DOHH2 (cell line): Measurements from ENCODE around the gene C6orf52.
A peak's percentile ranks its signal among the peaks of the same experiment; 100 is the strongest.

Experiments
- H3F3A ChIP-seq: fragments of 200-600 bp; sonication (generic), shearing (Covaris generic); 2 replicates; pipeline ENCODE4 v1.6.0; 2016; ENCODE audit warnings: antibody characterized with exemption, mild to moderate bottlenecking; ENCODE audit not compliant: control insufficient read depth, insufficient read depth
- H3K27ac ChIP-seq: fragments of 200-600 bp; sonication (generic); 2 replicates; pipeline ENCODE4 v1.5.1; 2014; ENCODE audit warnings: low read depth, mild to moderate bottlenecking, low read length, moderate library complexity
- H3K27me3 ChIP-seq: fragments of 200-600 bp; sonication (generic); 2 replicates; pipeline ENCODE4 v1.6.1; 2014; ENCODE audit warnings: mild to moderate bottlenecking, low read length, mixed read lengths; ENCODE audit not compliant: control insufficient read depth
- H3K36me3 ChIP-seq: fragments of 200-600 bp; sonication (generic); 2 replicates; pipeline ENCODE4 v1.6.1; 2014; ENCODE audit warnings: mild to moderate bottlenecking, low read length, moderate library complexity, mixed read lengths; ENCODE audit not compliant: control insufficient read depth
- H3K4me1 ChIP-seq: fragments of 200-600 bp; sonication (generic); 2 replicates; pipeline ENCODE4 v1.6.1; 2014; ENCODE audit warnings: mild to moderate bottlenecking, low read length, mixed read lengths; ENCODE audit not compliant: control insufficient read depth
- H3K4me2 ChIP-seq: fragments of 200-600 bp; sonication (generic); 2 replicates; pipeline ENCODE4 v1.6.0; 2014; ENCODE audit warnings: mild to moderate bottlenecking, low read length, moderate library complexity
- H3K4me3 ChIP-seq: fragments of 200-600 bp; sonication (generic); 2 replicates; pipeline ENCODE4 v1.5.1; 2014; ENCODE audit warnings: mild to moderate bottlenecking, low read length, mixed read lengths
- H3K79me2 ChIP-seq: fragments of 200-600 bp; sonication (generic); 2 replicates; pipeline ENCODE4 v1.6.1; 2014; ENCODE audit warnings: mild to moderate bottlenecking, low read length, mixed read lengths; ENCODE audit not compliant: control insufficient read depth
- H3K9me2 ChIP-seq: fragments of 200-600 bp; sonication (generic); replicated peaks from 2 replicates; pipeline ENCODE4 v1.6.1; 2014; ENCODE audit warnings: mild to moderate bottlenecking, low read length, mixed read lengths; ENCODE audit not compliant: control insufficient read depth
- H3K9me3 ChIP-seq: fragments of 200-600 bp; sonication (generic); 2 replicates; pipeline ENCODE4 v1.6.1; 2014; ENCODE audit warnings: antibody characterized with exemption, low read length, mixed read lengths; ENCODE audit not compliant: control insufficient read depth, insufficient read depth
- H4K20me1 ChIP-seq: fragments of 200-600 bp; sonication (generic); 2 replicates; pipeline ENCODE4 v1.6.0; 2014; ENCODE audit warnings: low read depth, mild to moderate bottlenecking, antibody characterized with exemption, low read length, moderate library complexity; ENCODE audit not compliant: control insufficient read depth, insufficient read depth
- EZH2phosphoT487 ChIP-seq: fragments of 200-600 bp; sonication (generic); IDR thresholded peaks from 2 replicates; pipeline ENCODE4 v1.6.1; 2017; ENCODE audit warnings: borderline replicate concordance, mild to moderate bottlenecking, antibody characterized with exemption, low read length, moderate library complexity, mixed read lengths
- TF ChIP-seq, protein P1 (sequence below): fragments of 200-600 bp; sonication (generic); IDR thresholded peaks from one replicate; pipeline ENCODE4 v1.5.1; 2014; ENCODE audit warnings: antibody characterized with exemption, mild to moderate bottlenecking, low read depth, low read length; ENCODE audit not compliant: poor library complexity, severe bottlenecking

C6orf52 gene

DNA sequence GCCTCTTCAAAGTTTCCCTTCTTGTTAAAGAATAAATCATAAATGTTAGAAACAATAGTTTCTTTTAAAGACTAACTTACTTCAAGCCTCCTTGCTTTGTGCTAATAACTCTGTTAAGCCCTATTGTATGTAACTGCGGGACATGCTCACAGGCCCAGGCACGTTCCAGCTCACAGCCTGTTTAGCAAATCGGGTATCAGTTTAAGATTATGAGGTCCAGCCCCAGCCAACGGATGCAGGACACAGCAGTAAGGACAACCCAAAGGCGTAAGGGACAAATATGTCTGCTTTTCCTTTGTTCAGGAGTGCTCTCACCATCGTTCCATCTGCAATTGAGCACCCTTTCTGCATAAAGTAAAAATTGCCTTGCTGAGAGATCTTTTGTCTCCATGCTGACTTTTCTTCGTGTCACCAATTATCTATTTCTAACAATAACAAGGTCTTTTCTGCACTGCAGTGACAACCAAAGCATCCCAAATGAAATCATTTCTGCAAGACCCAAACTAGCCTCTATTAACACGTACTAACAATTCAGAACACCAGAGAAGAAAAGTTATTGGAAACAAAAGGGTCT is 1.4 kb downstream of the C6orf52 start:
- H4K20me1 ChIP-seq: no peaks in the 10 kb centered on the region
- H3K9me2 ChIP-seq: no peaks in the 10 kb centered on the region
- H3K27ac ChIP-seq: no peak overlapping the region
- H3K9me3 ChIP-seq: no peaks in the 10 kb centered on the region
- peaks cover 21% of the 10 kb centered on the region for H3K36me3 ChIP-seq
- peak overlapping the region; percentile 79 for H3K4me3 ChIP-seq
- H3K4me1 ChIP-seq: peaks cover 21% of the 10 kb centered on the region
- H3K27me3 ChIP-seq: no peaks in the 10 kb centered on the region
- peaks cover 52% of the 10 kb centered on the region for H3K79me2 ChIP-seq
- TF ChIP-seq, protein P1, sequence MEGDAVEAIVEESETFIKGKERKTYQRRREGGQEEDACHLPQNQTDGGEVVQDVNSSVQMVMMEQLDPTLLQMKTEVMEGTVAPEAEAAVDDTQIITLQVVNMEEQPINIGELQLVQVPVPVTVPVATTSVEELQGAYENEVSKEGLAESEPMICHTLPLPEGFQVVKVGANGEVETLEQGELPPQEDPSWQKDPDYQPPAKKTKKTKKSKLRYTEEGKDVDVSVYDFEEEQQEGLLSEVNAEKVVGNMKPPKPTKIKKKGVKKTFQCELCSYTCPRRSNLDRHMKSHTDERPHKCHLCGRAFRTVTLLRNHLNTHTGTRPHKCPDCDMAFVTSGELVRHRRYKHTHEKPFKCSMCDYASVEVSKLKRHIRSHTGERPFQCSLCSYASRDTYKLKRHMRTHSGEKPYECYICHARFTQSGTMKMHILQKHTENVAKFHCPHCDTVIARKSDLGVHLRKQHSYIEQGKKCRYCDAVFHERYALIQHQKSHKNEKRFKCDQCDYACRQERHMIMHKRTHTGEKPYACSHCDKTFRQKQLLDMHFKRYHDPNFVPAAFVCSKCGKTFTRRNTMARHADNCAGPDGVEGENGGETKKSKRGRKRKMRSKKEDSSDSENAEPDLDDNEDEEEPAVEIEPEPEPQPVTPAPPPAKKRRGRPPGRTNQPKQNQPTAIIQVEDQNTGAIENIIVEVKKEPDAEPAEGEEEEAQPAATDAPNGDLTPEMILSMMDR: no peak
- no peak for TF ChIP-seq EZH2phosphoT487
- H3F3A ChIP-seq: peaks cover 4% of the 10 kb centered on the region
- peak overlapping the region; percentile 67 for H3K4me2 ChIP-seq

DNA sequence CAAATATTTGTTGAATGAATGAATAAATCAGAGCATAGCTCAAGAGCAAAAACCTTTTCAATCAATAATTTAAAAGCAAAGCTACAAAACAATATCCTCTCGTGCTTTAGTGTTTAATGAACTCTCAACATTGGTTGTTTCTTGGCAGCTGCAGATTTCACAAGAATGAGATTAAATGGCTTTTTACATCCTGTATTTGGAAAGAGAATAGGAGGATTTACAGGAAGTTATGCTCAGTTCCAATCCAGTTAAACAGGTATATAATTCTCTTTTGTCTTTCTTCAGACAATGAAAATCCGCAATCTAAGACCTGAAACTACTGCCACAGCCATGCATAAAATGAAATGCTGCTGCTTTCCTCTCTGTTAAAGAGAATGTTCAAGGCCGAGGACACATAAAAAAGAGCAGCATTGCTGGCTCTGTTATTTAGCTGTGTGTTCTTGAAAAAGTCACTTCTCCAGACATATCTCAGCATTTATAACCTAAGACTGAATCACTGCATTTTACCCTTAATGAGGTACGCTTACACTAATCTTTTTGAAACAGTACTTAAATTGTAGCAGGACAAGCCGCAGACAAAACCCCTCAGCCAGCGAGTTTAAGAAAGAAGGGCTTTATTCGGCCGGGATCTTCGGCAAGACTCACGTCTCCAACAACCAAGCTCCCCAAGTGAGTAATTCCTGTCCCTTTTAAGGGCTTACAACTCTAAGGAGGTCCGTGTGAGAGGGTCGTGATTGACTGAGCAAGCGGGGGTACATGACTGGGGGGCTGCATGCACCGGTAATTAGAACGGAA is 3.6 kb downstream of the C6orf52 start:
- Histone ChIP-seq H4K20me1 (no peaks in the 10 kb centered on the region), H3K4me1 (peaks cover 7% of the 10 kb centered on the region), H3F3A (peaks cover 6% of the 10 kb centered on the region), H3K36me3 (peaks cover 3% of the 10 kb centered on the region; the same call in 1 of the 2 replicates), H3K9me2 (no peaks in the 10 kb centered on the region), H3K4me3 (no peak overlapping the region), H3K79me2 (peaks cover 30% of the 10 kb centered on the region), H3K27me3 (peaks cover 6% of the 10 kb centered on the region; the same call in 1 of the 2 replicates), H3K27ac (no peak overlapping the region), H3K4me2 (no peak overlapping the region), H3K9me3 (no peaks in the 10 kb centered on the region)
- TF ChIP-seq EZH2phosphoT487: no peak
- TF ChIP-seq, protein P1: no peak

DNA sequence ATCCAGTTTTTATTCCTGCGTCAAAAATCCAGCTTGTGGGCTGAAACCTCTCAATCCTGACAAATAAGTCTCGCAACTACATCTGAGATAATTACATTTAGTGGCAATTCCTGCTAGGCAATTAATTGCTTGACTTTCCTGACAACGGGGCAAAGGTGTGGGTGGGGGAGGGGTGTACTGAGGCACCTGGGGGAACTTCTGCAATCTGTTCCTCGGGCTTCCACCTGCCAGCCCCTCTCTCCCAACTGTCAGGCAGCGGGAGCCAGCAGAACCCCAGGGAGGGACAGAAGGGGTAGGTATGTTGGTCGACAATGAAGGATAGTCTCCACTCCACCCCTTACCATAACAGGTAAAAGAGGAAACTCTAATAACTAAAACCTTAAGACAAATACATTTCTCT is 6.8 kb downstream of the C6orf52 start:
- H3K27ac ChIP-seq: no peak overlapping the region
- no peak overlapping the region for H3K4me3 ChIP-seq
- peaks cover 6% of the 10 kb centered on the region; the same call in 1 of the 2 replicates for H3K27me3 ChIP-seq
- H3K36me3 ChIP-seq: no peaks in the 10 kb centered on the region
- no peaks in the 10 kb centered on the region for H3K9me2 ChIP-seq
- H3K4me2 ChIP-seq: no peak overlapping the region
- H3K79me2 ChIP-seq: peaks cover 1% of the 10 kb centered on the region; the same call in 1 of the 2 replicates
- H3K4me1 ChIP-seq: no peaks in the 10 kb centered on the region; the same call in 1 of the 2 replicates
- H3K9me3 ChIP-seq: no peaks in the 10 kb centered on the region
- peaks cover 3% of the 10 kb centered on the region; the same call in 1 of the 2 replicates for H3F3A ChIP-seq
- TF ChIP-seq EZH2phosphoT487: no peak
- TF ChIP-seq, protein P1: no peak
- no peaks in the 10 kb centered on the region for H4K20me1 ChIP-seq
